Measurements from ENCODE around the gene ARHGEF26. TPM values are rescaled to one million over a fixed set of nuclear protein-coding genes. Genes with fewer than 3 reads are reported as not detected.

The ARHGEF26 gene
- total RNA-seq, 4 donors from 2014 or later = 124 to 158 (median 132) TPM

- intact Hi-C loops (cut with DNase I) = loop anchor here (5.0 kb wide), 2 partner anchors 130 to 200 kb away; partner anchors contain the start of gene DHX36
Observed at GRCh38 chr3:154122552-154122911, 1.3 kb downstream of the ARHGEF26 start.

GRCh38 chr3:154122912-154123559, 1.8 kb downstream of the ARHGEF26 start:
- Histone ChIP-seq H3K27me3 (no peaks in the 10 kb centered on the region), H3K4me1 (peaks cover 9 to 44% (median 39%) of the 10 kb centered on the region in 4 donors), H3K27ac (replicated peaks in 1 of 4) (peak overlapping the region; percentile 81 to 91 (median 86)), H3K36me3 (peaks cover 0 to 7% (median 0%) of the 10 kb centered on the region in 4 donors), H3K9me3 (no peaks in the 10 kb centered on the region), H3K4me3 (peak overlapping the region; percentile 73 to 97 (median 90))
- intact Hi-C loops (cut with DNase I) = loop anchor here (5.0 kb wide), 2 partner anchors 129 to 199 kb away; partner anchors contain the start of gene DHX36
- TF ChIP-seq EP300 (IDR thresholded peaks at IDR 0.05) = no peak
- peak in 1 of 2 donors; percentile 66 for TF ChIP-seq POLR2AphosphoS5 (IDR thresholded peaks at IDR 0.05)
- no peak for TF ChIP-seq CTCF (IDR thresholded peaks at IDR 0.05)
- TF ChIP-seq POLR2A (IDR thresholded peaks at IDR 0.05; ENCODE audit: low read depth) = no peak
- WGBS = 16% methylated on average over 12 of the region's 12 CpGs
- no peak for DNase-seq (ENCODE audit: extremely low spot score)

More at GRCh38 chr3:154122552-154122911, 1.3 kb downstream of the ARHGEF26 start:
- H3K27me3 ChIP-seq = no peaks in the 10 kb centered on the region
- no peaks in the 10 kb centered on the region for H3K9me3 ChIP-seq
- DNase-seq (ENCODE audit: extremely low spot score) = no peak
- H3K4me1 ChIP-seq = peaks cover 9 to 39% (median 34%) of the 10 kb centered on the region in 4 donors
- TF ChIP-seq EP300 (IDR thresholded peaks at IDR 0.05) = no peak
- no peak for TF ChIP-seq POLR2AphosphoS5 (IDR thresholded peaks at IDR 0.05)
- no peak for TF ChIP-seq POLR2A (IDR thresholded peaks at IDR 0.05; ENCODE audit: low read depth)
- no peak for TF ChIP-seq CTCF (IDR thresholded peaks at IDR 0.05)
- WGBS = 8% methylated on average over 17 of the region's 18 CpGs
- peak overlapping the region; percentile 81 to 91 (median 86) for H3K27ac ChIP-seq (replicated peaks in 1 of 4)
- peaks cover 0 to 2% (median 0%) of the 10 kb centered on the region in 4 donors for H3K36me3 ChIP-seq
- H3K4me3 ChIP-seq = peak overlapping the region; percentile 73 to 97 (median 90)

GRCh38 chr3:154123906-154124305, 2.7 kb downstream of the ARHGEF26 start:
- intact Hi-C loops (cut with DNase I) = loop anchor here (5.0 kb wide), 2 partner anchors 128 to 198 kb away; partner anchors contain the start of gene DHX36
- Histone ChIP-seq H3K9me3 (no peaks in the 10 kb centered on the region), H3K27ac (replicated peaks in 1 of 4) (peak overlapping the region; percentile 81 to 91 (median 86)), H3K4me1 (peaks cover 9 to 52% (median 48%) of the 10 kb centered on the region in 4 donors), H3K36me3 (peaks cover 0 to 16% (median 0%) of the 10 kb centered on the region in 4 donors), H3K4me3 (peak overlapping the region; percentile 73 to 97 (median 90)), H3K27me3 (no peaks in the 10 kb centered on the region)
- DNase-seq (ENCODE audit: extremely low spot score) = no peak
- TF ChIP-seq CTCF (IDR thresholded peaks at IDR 0.05) (no peak), POLR2A (IDR thresholded peaks at IDR 0.05; ENCODE audit: low read depth) (no peak), EP300 (IDR thresholded peaks at IDR 0.05) (no peak), POLR2AphosphoS5 (IDR thresholded peaks at IDR 0.05) (no peak)
- WGBS = 33% methylated on average over 3 of the region's 3 CpGs

GRCh38 chr3:154125378-154126030, 4.3 kb downstream of the ARHGEF26 start:
- Histone ChIP-seq H3K4me1 (peaks cover 9 to 58% (median 54%) of the 10 kb centered on the region in 4 donors), H3K27ac (replicated peaks in 1 of 4) (peak overlapping the region; percentile 15 to 86 (median 32)), H3K36me3 (peaks cover 0 to 29% (median 0%) of the 10 kb centered on the region in 4 donors), H3K9me3 (no peaks in the 10 kb centered on the region), H3K27me3 (no peaks in the 10 kb centered on the region), H3K4me3 (peak overlapping the region; percentile 73 to 97 (median 90))
- intact Hi-C loops (cut with DNase I) = no loop called here
- 60% methylated on average over 2 of the region's 2 CpGs for WGBS
- DNase-seq (ENCODE audit: extremely low spot score) = no peak
- TF ChIP-seq EP300 (IDR thresholded peaks at IDR 0.05) (no peak), POLR2A (IDR thresholded peaks at IDR 0.05; ENCODE audit: low read depth) (no peak), POLR2AphosphoS5 (IDR thresholded peaks at IDR 0.05) (no peak), CTCF (IDR thresholded peaks at IDR 0.05) (no peak)
